HL-60 (cell line): ENCODE measurements around the gene RPS26.
A peak's percentile ranks its signal among the peaks of the same experiment; 100 is the strongest.

Source experiments
- DNase-seq, 2 experiments: peaks; one replicate each; pipeline ENCODE4 v3.0.0-alpha.2; 2010 to 2020; ENCODE audit warnings: low read depth in 1 of 2, low spot score in 1 of 2
- H3K27ac ChIP-seq: fragments of 250-450 bp; sonication (Bioruptor Pico); replicated peaks from 2 replicates; pipeline ENCODE4 v1.5.1; 2020; ENCODE audit warnings: mild to moderate bottlenecking, moderate library complexity
- H3K27me3 ChIP-seq: fragments of 250-450 bp; sonication (Bioruptor Pico); 2 replicates; pipeline ENCODE4 v1.5.1; 2021; ENCODE audit warnings: mild to moderate bottlenecking, moderate library complexity; ENCODE audit not compliant: insufficient read depth, poor library complexity, severe bottlenecking
- H3K4me3 ChIP-seq: replicated peaks from 2 replicates; pipeline ENCODE4 v1.5.1; 2011; ENCODE audit warnings: mild to moderate bottlenecking, control low read depth, low read length; ENCODE audit not compliant: insufficient read depth
- GABPA ChIP-seq: IDR thresholded peaks from 2 replicates; pipeline ENCODE4 v1.6.1; 2012; ENCODE audit warnings: low read depth
- POLR2AphosphoS5 ChIP-seq: IDR thresholded peaks from 2 replicates; pipeline ENCODE4 v1.6.1; 2012; ENCODE audit warnings: low read depth
- REST ChIP-seq: IDR thresholded peaks from 2 replicates; pipeline ENCODE4 v1.6.1; 2012; ENCODE audit warnings: low read depth; ENCODE audit not compliant: insufficient replicate concordance
- SPI1 ChIP-seq: IDR thresholded peaks from 2 replicates; pipeline ENCODE4 v1.6.1; 2012; ENCODE audit warnings: low read depth, mild to moderate bottlenecking, borderline replicate concordance
- TF ChIP-seq, protein P1 (sequence below): IDR thresholded peaks from one replicate; pipeline ENCODE4 v1.5.1; 2011; ENCODE audit warnings: low read length, control low read depth, inconsistent platforms; ENCODE audit not compliant: insufficient read depth

Gene RPS26

GRCh38 chr12:56029166-56029519, 12.6 kb upstream of the RPS26 start:
- Histone ChIP-seq H3K27me3 (no peaks in the 10 kb centered on the region), H3K27ac (no peak overlapping the region), H3K4me3 (no peak overlapping the region)
- DNase-seq: no peak
- TF ChIP-seq, protein P1, sequence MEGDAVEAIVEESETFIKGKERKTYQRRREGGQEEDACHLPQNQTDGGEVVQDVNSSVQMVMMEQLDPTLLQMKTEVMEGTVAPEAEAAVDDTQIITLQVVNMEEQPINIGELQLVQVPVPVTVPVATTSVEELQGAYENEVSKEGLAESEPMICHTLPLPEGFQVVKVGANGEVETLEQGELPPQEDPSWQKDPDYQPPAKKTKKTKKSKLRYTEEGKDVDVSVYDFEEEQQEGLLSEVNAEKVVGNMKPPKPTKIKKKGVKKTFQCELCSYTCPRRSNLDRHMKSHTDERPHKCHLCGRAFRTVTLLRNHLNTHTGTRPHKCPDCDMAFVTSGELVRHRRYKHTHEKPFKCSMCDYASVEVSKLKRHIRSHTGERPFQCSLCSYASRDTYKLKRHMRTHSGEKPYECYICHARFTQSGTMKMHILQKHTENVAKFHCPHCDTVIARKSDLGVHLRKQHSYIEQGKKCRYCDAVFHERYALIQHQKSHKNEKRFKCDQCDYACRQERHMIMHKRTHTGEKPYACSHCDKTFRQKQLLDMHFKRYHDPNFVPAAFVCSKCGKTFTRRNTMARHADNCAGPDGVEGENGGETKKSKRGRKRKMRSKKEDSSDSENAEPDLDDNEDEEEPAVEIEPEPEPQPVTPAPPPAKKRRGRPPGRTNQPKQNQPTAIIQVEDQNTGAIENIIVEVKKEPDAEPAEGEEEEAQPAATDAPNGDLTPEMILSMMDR: no peak
- TF ChIP-seq SPI1: no peak

DNA sequence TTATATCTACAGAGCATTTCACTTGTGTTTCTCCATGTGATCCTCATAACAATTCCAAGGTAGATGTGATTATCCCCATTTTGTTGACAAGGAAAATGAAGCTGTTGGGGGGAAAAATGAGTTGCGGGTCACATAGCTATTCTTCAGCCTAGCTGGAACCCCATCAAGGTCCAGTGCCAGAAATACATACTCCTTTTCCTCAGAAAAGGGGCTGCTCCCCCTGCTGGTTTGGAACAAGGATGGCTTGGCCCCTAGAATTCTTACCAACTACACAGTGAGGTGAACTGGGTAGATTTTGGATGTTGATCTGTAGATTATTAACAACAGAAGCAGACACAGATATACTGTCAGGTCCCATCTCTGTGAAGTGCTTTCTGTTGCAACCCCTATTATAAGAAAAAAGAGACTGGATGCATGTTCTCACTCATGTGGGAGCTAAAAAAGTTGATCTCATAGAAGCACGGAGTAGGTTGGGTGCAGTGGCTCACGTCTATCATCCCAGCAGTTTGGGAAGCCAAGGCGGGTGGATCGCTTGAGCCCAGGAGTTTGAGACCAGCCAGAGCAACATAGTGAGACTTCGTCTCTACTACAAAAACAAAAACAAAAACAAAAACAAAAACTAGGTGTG, 11.9 kb upstream of the RPS26 start:
- no peak for TF ChIP-seq SPI1
- TF ChIP-seq POLR2AphosphoS5: no peak
- TF ChIP-seq, protein P1: peak; percentile 65
- no peak for TF ChIP-seq GABPA
- no peak for TF ChIP-seq REST
- Histone ChIP-seq H3K27me3 (no peaks in the 10 kb centered on the region), H3K27ac (no peak overlapping the region), H3K4me3 (no peak overlapping the region)
- DNase-seq: peak in 1 of 2 experiments; percentile 67

DNA sequence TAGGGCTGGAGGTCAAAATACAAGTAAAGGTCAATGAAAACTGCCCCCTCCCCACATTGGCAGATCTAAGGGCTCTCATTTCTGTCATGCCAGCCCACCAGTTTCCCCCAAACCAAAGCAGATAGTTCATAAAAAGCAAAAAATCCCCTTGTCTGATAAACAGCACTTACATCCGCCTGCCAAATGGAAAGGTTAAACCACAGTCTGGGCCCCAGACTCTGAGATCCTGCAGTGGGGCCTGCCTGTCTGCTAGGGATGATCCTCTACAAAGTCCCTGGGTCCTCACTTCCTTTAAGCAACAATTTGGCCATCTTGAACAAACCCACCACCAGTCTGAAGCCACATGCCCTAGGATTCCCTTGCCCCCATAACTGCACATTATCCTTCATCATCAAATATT, 9.7 kb upstream of the RPS26 start:
- no peaks in the 10 kb centered on the region for H3K27me3 ChIP-seq
- 0 out of 2 replicates have a peak overlapping the region, but pooled peaks have one; percentile 20 for H3K27ac ChIP-seq

More for the DNA sequence above, 9.7 kb upstream of the RPS26 start:
- no peak overlapping the region for H3K4me3 ChIP-seq
- no peak for DNase-seq
- TF ChIP-seq, protein P1: no peak
- no peak for TF ChIP-seq POLR2AphosphoS5
- no peak for TF ChIP-seq REST
- TF ChIP-seq GABPA: no peak
- TF ChIP-seq SPI1: no peak
